Cerebellar cortex (tissue), 1 donor: Measurements from ENCODE around the gene RBM41.

Experiments
- DNase-seq: peaks from one replicate; pipeline ENCODE4 v3.0.0-alpha.2; 2015; ENCODE audit warnings: low spot score

The RBM41 gene

DNA sequence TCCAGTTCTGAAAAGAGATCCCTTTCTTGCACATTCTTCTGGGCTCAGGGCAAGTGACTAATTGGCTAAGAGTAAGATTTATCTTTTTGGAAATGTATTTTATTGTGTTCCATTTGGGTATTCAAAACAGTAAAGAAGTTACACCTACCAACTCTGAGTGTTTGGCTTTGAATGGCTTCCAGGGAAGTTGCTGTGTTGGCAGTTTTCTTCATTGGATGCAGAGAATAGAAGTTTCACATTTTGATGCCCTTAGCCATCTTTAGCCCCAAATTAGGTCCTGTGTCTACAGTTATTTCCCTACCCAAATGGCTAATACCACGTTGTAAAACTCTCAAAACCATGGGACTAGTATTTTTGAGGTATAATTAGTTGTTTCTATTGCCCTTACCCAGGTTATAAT lies 88.9 kb downstream of the RBM41 start:
- DNase-seq = no peak

DNA sequence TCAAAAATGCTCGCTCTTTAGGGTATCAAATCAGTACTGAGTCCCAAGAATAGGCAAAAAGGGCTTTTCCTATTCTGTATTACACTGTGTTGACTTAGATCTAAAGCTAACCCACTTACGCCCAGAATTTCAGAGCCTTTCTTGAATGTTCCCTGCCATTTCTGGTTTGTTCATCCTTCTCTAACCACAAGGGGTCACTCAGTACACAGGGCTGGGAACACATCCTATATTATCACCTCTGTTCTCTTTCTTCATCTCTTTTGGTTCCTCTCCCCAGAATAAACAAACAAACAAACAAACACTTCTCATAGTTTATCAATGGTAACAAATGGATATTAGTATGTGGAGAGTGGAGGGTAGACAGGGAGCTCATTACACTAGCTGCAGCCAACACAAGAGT lies 93.1 kb downstream of the RBM41 start:
- DNase-seq = peak; percentile 29

- DNase-seq = no peak
Observed at GRCh38 chrX:107014936-107015335, 103.7 kb downstream of the RBM41 start.
